ENCODE measurements around the gene HSH2D.

HSH2D gene

DNA sequence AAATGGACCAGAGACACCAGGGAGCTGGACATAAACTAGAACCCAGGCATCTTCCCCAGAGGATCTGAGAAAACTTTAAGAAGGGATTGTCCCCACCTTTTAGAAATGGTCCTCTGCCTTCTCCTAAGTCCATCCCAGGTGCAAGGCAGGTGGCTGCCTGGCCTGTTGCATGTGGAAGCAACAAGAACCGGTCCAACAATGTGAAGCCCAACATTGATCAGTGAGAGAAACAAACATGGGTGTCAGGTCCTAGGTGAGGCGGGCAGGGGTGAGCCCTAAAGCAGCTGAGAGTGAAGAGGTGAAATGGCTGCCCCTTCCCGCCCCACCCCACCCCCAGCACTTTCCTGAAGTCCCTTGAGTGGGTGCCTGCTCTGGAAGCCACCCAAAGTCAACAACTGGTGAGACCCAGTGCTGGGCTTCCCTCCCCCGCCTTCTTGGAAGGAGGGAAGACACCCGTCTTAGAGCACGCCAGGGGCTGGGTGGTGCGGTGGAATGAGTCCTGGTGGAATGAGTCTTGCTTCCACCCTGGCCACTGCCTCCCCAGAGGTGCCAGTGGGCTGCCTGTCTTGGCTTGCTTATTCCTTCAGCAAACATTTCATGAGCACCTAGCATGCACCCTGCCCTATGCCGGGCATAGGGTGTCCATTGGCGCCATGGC, 55.9 kb downstream of the HSH2D start:
- no peak for TF ChIP-seq ZFX (IDR thresholded peaks at IDR 0.05; ENCODE audit: borderline replicate concordance)
- TF ChIP-seq, protein P1, sequence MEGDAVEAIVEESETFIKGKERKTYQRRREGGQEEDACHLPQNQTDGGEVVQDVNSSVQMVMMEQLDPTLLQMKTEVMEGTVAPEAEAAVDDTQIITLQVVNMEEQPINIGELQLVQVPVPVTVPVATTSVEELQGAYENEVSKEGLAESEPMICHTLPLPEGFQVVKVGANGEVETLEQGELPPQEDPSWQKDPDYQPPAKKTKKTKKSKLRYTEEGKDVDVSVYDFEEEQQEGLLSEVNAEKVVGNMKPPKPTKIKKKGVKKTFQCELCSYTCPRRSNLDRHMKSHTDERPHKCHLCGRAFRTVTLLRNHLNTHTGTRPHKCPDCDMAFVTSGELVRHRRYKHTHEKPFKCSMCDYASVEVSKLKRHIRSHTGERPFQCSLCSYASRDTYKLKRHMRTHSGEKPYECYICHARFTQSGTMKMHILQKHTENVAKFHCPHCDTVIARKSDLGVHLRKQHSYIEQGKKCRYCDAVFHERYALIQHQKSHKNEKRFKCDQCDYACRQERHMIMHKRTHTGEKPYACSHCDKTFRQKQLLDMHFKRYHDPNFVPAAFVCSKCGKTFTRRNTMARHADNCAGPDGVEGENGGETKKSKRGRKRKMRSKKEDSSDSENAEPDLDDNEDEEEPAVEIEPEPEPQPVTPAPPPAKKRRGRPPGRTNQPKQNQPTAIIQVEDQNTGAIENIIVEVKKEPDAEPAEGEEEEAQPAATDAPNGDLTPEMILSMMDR (IDR thresholded peaks at IDR 0.05), result no peak
- H3K27ac ChIP-seq, result no peak overlapping the region

DNA sequence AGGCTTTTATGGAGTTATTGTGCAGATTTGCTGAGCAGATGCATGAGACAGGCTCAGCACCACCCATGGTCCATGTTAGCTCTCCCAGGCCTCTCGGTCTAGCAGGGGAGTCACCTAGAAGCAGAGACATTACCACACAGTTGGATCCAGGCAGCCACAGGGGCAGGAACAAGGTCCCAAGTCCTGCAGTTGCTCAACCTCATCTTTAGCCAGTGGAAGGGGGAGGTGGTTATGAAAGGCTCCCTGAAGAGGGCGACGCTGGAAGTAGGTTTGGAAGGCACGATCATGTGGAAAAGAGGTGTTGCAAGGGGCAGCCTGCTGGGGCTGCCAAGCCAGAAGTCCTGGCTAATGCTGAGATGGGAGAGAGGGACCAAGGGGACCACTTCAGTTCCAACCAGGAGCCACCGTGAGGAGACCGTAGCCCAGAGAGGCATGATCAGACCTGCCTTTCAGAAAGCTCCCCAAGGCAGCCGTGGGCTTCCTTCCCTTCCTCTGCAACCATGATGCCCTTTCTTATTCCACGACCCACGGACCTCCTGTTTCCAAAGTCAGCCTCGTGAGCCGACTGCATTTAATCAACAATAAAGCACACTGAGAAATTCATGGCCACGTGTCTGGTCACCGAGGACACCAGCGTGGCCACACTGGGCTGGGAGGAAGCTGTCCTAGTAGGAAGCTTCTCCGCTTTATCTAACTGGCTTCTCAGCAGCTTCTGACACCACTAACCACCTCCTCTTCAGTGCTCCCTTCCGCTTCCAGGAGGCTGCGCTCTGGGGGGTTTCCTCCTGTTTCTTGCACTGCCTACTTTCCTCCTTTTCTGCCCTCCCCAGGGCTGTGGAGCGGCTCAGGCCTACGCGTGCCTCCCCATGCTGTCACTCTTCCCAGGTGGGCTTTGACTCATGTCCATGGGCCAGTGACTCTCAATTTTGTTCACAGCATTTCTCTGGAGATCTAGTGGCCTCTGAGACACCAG, 56.8 kb downstream of the HSH2D start:
- no peak overlapping the region for H3K27ac ChIP-seq
- TF ChIP-seq ZFX (IDR thresholded peaks at IDR 0.05; ENCODE audit: borderline replicate concordance), result no peak
- TF ChIP-seq, protein P1 (IDR thresholded peaks at IDR 0.05), result no peak

- no peak for TF ChIP-seq ZFX (IDR thresholded peaks at IDR 0.05; ENCODE audit: borderline replicate concordance)
- TF ChIP-seq, protein P1 (IDR thresholded peaks at IDR 0.05), result no peak
These were observed 57.5 kb downstream of the HSH2D start for GRCh38 chr19:16201011-16201391.

GRCh38 chr19:16202320-16203255, 59.1 kb downstream of the HSH2D start:
- TF ChIP-seq ZFX (IDR thresholded peaks at IDR 0.05; ENCODE audit: borderline replicate concordance), result no peak
- TF ChIP-seq, protein P1 (IDR thresholded peaks at IDR 0.05), result no peak
- H3K27ac ChIP-seq, result no peak overlapping the region

More at GRCh38 chr19:16201011-16201391, 57.5 kb downstream of the HSH2D start:
- H3K27ac ChIP-seq, result no peak overlapping the region

DNA sequence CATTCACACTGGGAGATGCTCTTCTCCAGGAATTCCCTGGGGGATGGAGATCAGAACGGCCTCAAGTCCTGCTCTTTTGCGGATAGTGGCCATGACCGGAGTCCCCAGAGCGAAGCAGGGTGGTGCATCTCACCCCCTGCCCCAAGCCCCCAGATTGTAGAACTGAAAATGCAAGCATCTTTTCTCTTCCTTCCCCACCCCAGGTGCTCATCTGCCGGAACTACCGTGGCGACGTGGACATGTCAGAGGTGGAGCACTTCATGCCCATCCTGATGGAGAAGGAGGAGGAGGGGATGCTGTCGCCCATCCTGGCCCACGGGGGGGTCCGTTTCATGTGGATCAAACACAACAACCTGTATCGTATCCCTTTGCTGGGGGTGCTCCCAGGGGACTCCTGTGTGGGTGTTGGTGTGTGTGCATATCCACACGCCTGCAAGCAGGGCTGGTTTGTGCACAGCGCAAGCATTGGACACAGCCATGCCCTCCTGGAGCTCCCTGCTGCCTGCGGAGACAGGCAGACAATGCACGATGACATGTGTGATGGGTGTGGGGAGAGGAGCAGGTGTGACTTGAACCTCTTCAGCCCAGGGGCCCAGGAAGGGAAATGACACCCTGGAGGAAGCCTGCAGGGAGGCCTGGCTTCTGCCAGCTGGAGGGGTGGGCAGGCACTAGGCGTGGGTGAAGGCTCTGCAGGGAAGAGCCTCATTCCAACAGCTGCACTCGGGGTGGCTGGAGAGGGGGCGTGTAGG, 59.9 kb downstream of the HSH2D start:
- H3K27ac ChIP-seq, result no peak overlapping the region
- TF ChIP-seq ZFX (IDR thresholded peaks at IDR 0.05; ENCODE audit: borderline replicate concordance), result no peak
- TF ChIP-seq, protein P1 (IDR thresholded peaks at IDR 0.05), result no peak

GRCh38 chr19:16204005-16204294, 60.5 kb downstream of the HSH2D start:
- H3K27ac ChIP-seq, result no peak overlapping the region
- TF ChIP-seq, protein P1 (IDR thresholded peaks at IDR 0.05), result no peak
- no peak for TF ChIP-seq ZFX (IDR thresholded peaks at IDR 0.05; ENCODE audit: borderline replicate concordance)

Measured in 22Rv1 (cell line).